ENCODE measurements around the gene TIMM17B.
"Not testable (repeated sequence)": the region's sequence is repeated elsewhere in the genome, so short reads cannot be mapped to it uniquely, and the experiment has no call there.

The TIMM17B gene

GRCh38 chrX:48893556-48894348 is 3.8 kb downstream of the TIMM17B start:
- DNase-seq (ENCODE audit: low spot score) = no peak

GRCh38 chrX:48892896-48893295 is 4.7 kb downstream of the TIMM17B start:
- DNase-seq (ENCODE audit: low spot score) = no peak

- DNase-seq (ENCODE audit: low spot score) = peak; percentile 77
Observed at GRCh38 chrX:48891402-48892288, 5.9 kb downstream of the TIMM17B start.

GRCh38 chrX:48890934-48891401 is 6.6 kb downstream of the TIMM17B start:
- no peak for DNase-seq (ENCODE audit: low spot score)

GRCh38 chrX:48890296-48890925 is 7.2 kb downstream of the TIMM17B start:
- no peak for DNase-seq (ENCODE audit: low spot score)

- not testable (repeated sequence) for DNase-seq (ENCODE audit: low spot score)
Observed at GRCh38 chrX:48886586-48886985, 11.0 kb downstream of the TIMM17B start.

GRCh38 chrX:48883729-48884128 is 13.8 kb downstream of the TIMM17B start:
- peak; percentile 1 for DNase-seq (ENCODE audit: low spot score)

GRCh38 chrX:48876944-48877343 is 20.6 kb downstream of the TIMM17B start:
- DNase-seq (ENCODE audit: low spot score) = not testable (repeated sequence)

GRCh38 chrX:48872017-48872416 is 25.6 kb downstream of the TIMM17B start:
- DNase-seq (ENCODE audit: low spot score) = not testable (repeated sequence)

GRCh38 chrX:48864210-48864609 is 33.4 kb downstream of the TIMM17B start:
- DNase-seq (ENCODE audit: low spot score) = peak; percentile 29

- DNase-seq (ENCODE audit: low spot score) = no peak
Observed at GRCh38 chrX:48854898-48855297, 42.7 kb downstream of the TIMM17B start.

GRCh38 chrX:48854121-48854804 is 43.3 kb downstream of the TIMM17B start:
- not testable (repeated sequence) for DNase-seq (ENCODE audit: low spot score)

- DNase-seq (ENCODE audit: low spot score) = not testable (repeated sequence)
Observed at GRCh38 chrX:48853494-48853893, 44.1 kb downstream of the TIMM17B start.

GRCh38 chrX:48852857-48853256 is 44.7 kb downstream of the TIMM17B start:
- DNase-seq (ENCODE audit: low spot score) = no peak

- DNase-seq (ENCODE audit: low spot score) = no peak
Observed at GRCh38 chrX:48848847-48849246, 48.7 kb downstream of the TIMM17B start.
